C4-2B (cell line): ENCODE results near the gene NANS.
"Not testable (repeated sequence)": the region's sequence is repeated elsewhere in the genome, so short reads cannot be mapped to it uniquely, and the experiment has no call there.

Experiments
- H3K27ac ChIP-seq: fragments of 450-650 bp; 2 replicates; pipeline ENCODE4 v1.5.1; 2017
- ZFX ChIP-seq: fragments of 450-650 bp; IDR thresholded peaks from 2 replicates; pipeline ENCODE4 v1.6.1; 2017
- TF ChIP-seq, protein P1 (sequence below): fragments of 450-650 bp; conservative IDR thresholded peaks from 2 replicates; pipeline ENCODE4 v1.5.1; 2017; ENCODE audit warnings: mild to moderate bottlenecking

The NANS gene

DNA sequence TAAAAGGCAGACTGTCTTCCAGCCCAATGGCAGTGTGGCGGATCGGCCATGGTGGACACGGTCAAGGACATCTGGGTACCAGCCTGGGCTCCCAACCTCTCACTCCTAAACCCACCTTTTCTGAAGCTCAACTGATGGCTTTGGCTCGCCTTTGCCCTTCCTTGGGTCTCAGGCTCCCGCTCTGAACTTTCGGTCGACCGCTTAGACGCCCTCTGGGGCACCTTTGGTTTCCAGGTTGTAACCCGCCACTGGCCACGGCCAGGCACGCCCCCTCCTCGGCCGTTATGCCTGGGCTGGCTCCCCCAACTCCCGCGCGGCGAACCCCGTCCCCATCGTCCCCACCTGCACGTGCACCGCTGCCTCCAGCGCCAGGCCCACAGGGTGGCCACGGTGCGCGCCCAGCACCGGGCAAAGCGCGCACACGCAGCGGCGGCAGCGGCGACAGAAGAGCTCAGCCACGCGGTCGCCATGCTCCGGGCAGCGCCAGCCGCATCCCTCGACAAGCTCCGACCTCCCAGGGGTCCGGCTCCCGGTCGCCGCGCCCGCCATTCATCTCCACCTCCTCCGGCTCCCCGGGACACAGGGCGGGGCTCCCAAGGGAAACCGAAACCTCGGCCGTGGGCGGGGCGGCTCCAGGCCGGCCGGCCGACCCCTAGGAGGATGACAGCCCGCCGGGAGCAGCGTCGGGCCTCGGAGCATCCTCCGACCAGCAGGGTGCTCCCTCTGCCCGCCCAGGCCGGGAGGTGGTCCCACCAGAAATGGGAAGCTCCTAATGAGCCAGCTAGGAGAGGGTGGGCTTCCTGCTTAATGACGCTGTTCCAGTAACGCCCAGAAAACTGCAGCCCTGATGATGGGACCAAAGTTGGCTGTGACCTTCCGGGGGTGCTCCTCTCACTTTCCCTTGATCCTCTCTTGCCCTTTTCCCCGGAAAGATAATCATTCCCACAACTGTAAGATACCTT lies 62.4 kb downstream of the NANS start, which contains the start of gene TRIM14:
Gene TRIM14, minus strand, starts transcription at position 583 of the 962 bp plus-strand sequence. Its CDS starts 34 bp downstream, at position 549.
- TF ChIP-seq, protein P1, sequence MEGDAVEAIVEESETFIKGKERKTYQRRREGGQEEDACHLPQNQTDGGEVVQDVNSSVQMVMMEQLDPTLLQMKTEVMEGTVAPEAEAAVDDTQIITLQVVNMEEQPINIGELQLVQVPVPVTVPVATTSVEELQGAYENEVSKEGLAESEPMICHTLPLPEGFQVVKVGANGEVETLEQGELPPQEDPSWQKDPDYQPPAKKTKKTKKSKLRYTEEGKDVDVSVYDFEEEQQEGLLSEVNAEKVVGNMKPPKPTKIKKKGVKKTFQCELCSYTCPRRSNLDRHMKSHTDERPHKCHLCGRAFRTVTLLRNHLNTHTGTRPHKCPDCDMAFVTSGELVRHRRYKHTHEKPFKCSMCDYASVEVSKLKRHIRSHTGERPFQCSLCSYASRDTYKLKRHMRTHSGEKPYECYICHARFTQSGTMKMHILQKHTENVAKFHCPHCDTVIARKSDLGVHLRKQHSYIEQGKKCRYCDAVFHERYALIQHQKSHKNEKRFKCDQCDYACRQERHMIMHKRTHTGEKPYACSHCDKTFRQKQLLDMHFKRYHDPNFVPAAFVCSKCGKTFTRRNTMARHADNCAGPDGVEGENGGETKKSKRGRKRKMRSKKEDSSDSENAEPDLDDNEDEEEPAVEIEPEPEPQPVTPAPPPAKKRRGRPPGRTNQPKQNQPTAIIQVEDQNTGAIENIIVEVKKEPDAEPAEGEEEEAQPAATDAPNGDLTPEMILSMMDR: peak; percentile 53
- TF ChIP-seq ZFX: peak; percentile 72; the same call in 1 of the 2 replicates
- H3K27ac ChIP-seq: peak within 1 kb of the TSS; percentile 86

DNA sequence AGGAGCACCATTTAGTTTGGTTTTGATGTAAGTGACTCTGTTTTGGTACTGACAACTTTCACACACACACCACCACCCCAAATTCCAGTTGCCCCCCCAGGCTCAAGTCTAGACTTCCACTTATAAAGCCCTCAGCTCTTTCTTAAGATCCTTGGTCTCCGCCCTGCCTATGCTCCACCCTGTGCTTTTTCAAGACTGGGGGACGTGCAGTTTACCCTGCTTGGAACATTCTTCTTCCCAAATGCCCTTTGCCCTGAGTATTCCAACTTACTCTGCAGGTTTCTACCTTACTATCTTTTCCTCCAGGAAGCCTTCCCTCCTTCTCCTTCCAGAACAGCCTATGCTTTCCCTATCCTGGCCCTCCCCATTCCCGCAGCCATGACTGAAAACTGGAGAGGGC lies 63.9 kb downstream of the NANS start:
- TF ChIP-seq, protein P1: no peak
- TF ChIP-seq ZFX: no peak
- peak overlapping the region; percentile 86 for H3K27ac ChIP-seq

DNA sequence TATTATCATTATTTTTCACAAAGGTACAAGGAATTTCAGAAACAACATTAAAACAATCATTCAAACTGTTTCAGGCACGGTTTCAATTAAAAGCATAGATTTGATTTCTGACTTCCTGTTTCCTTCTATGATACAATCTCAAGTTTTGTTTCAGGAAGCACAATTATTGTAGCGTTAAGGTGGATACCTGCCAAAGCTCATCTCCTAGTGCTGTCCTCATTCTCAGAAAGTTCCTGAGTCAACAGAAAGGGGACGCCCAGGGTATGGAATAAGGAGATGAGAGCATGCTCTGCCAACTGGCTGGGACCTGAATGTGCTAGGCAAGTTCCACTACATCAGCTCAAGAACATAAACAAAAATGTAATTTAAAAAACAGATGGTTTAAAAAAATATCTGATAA lies 64.5 kb downstream of the NANS start:
- TF ChIP-seq, protein P1: peak; percentile 75
- TF ChIP-seq ZFX: no peak
- H3K27ac ChIP-seq: peak overlapping the region; percentile 86

DNA sequence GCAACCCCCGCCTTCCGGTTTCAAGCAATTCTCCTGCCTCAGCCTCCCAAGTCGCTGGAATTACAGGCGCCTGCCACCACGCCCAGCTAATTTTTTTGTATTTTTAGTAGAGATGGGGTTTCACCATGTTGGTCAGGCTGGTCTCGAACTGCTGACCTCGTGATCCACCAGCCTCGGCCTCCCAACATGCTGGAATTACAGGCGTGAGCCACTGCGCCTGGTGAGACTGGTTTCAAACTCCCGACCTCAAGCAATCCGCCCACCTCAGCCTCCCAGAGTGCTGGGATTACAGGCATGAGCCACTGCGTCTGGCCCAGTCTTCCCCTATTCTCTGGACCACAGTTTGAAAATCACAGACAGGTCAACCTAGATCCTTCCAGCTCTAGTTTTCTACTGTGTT lies 67.6 kb downstream of the NANS start:
- not testable (repeated sequence) for H3K27ac ChIP-seq

DNA sequence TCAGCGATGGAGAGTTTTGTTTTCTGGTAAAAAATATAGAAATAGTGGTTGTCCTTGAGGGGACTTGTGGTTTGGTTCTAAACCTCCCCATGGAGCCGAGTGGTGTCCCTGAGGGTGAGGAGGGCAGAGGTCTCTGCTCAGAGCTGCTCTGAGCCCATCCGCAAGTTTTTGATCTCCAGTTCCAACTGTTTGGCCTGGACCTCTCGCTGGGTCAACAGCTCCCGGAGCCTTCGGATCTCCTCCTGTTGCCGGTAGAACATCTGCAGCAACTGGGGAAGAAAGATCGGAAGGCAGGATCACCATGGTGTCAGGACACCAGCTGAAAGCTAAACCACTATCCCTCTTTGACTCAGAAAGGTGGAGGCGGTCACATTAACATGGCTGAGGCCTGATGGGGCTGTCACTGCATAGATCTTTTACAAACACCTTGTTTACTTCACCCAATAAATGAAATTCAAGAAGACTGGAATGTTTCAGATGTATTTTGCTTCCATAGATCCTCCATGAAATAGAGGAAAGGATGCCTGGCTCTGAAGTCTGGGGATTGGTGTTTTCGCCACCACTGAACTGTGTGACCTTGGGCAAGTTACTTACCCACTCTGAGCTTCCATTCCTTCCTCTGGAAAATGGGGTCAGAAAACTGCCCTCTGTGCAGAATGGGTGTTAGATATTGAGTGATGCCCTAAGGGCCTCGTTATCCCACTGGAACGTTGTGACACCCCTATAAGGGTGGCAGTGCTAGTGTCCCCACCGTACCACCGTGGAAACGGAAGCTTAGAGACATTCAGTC lies 68.3 kb downstream of the NANS start:
- H3K27ac ChIP-seq: no peak overlapping the region
- TF ChIP-seq ZFX: no peak
- TF ChIP-seq, protein P1: no peak

DNA sequence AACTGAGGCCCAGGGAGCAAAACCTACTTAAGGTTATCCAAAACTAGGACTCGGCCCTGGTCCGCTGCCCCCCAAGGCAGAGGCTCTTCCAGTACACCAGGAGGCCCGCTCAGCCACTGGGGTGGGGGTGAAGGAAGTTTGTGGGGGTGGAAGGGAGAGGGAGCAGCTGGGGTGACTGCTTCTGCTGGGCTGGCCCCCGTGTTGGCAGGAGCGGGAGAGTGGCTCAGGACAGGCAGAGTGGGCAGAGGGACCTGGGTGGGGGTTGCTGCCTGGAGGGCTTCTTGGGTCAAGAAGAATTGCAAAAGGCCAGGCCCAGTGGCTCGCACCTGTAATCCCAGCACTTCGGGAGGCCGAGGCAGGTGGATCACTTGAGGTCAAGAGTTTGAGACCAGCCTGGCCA lies 70.7 kb downstream of the NANS start:
- no peak overlapping the region for H3K27ac ChIP-seq
- TF ChIP-seq ZFX: no peak
- TF ChIP-seq, protein P1: no peak

DNA sequence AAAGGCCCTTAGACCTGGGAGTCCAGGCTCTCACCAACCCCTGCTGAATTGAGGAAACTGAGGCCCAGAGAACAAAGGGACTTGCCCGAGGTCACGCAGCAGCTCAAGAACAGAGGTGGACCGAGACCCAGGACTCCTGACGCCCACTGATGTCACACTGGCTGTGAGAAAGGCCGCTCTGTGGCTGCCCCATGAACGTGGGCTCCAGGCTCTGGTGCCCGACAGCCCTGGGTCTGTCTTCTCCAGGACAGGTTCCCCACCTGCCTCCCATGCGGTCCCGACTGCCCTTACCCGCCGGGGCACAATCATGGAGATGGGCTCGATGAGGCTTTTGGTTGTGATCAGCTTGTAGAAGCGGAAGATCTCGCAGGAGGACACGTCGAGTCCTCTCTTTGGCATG lies 71.8 kb downstream of the NANS start:
- no peak overlapping the region; the same call in 1 of the 2 replicates for H3K27ac ChIP-seq
- TF ChIP-seq, protein P1: no peak
- no peak for TF ChIP-seq ZFX
